ENCODE measurements around the gene NBAS. TPM values are rescaled to one million over a fixed set of nuclear protein-coding genes. Genes with fewer than 3 reads are reported as not detected.

NBAS gene
- polyA plus RNA-seq, 1 of the 3 experiments (the other 2 are of a cell fraction): 12.0 TPM

DNA sequence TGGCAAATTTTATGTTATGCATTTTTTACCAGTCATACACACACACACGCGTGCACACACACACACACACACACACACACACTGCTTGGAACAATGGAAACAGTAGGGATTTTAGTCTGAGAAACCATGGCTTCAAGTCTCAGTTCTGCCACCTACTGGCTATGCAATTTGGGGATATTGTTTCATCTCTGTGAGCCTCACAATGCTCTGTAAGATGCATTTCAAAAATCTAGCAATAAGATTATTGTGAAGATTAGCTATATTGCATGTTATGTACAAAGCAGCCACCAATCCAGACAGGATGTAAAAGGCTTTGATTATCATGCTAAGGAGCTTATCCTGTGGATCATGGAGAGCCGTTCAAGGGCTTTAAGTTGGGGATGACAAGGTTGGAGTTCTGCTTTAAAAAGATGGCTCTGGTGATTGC lies 401.4 kb downstream of the NBAS start (continued):
- no peak for TF ChIP-seq PBX3 (IDR thresholded peaks at IDR 0.05)
- TF ChIP-seq, protein P1, sequence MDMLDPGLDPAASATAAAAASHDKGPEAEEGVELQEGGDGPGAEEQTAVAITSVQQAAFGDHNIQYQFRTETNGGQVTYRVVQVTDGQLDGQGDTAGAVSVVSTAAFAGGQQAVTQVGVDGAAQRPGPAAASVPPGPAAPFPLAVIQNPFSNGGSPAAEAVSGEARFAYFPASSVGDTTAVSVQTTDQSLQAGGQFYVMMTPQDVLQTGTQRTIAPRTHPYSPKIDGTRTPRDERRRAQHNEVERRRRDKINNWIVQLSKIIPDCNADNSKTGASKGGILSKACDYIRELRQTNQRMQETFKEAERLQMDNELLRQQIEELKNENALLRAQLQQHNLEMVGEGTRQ (IDR thresholded peaks at IDR 0.05; ENCODE audit: borderline replicate concordance, low read depth, low read length): no peak
- no peak for TF ChIP-seq JUND (IDR thresholded peaks at IDR 0.05)
- peak; percentile 70 for TF ChIP-seq CTCF (IDR thresholded peaks at IDR 0.05)
- TF ChIP-seq USF1 (IDR thresholded peaks at IDR 0.05; ENCODE audit: borderline replicate concordance, low read depth): no peak
- TF ChIP-seq NFIC (IDR thresholded peaks at IDR 0.05; ENCODE audit: borderline replicate concordance): no peak

- H3K27ac ChIP-seq (ENCODE audit: low read depth in 2 of 2, low read length in 1 of 2): no peak overlapping the region
- H3K9me2 ChIP-seq: no peaks in the 10 kb centered on the region
- CTCF ChIA-PET: interaction anchor here (1.0 to 3.5 kb wide), 8 partner anchors 14 to 524 kb away, joined by 3 to 18 read pairs (median 4); no protein-coding TSS in a partner anchor
- DNase-seq: no peak
- H3K9me3 ChIP-seq: no peaks in the 10 kb centered on the region
- TF ChIP-seq POLR2AphosphoS5 (IDR thresholded peaks at IDR 0.05; ENCODE audit: low read depth, low read length): no peak
- TF ChIP-seq MAX (IDR thresholded peaks at IDR 0.05; ENCODE audit: low read depth): no peak
- H3K9ac ChIP-seq: no peak overlapping the region
- no peaks in the 10 kb centered on the region for H3F3A ChIP-seq (replicated peaks; ENCODE audit: insufficient read depth)
- H2AFZ ChIP-seq (ENCODE audit: low read depth): no peak overlapping the region
- H3K4me2 ChIP-seq: no peak overlapping the region
- H4K20me1 ChIP-seq (ENCODE audit: insufficient read depth): no peaks in the 10 kb centered on the region
- 60% methylated on average over 5 of the region's 5 CpGs for WGBS (ENCODE audit: low lambda C conversion rate)
- no peaks in the 10 kb centered on the region; a peak in 1 of 4 replicates for H3K4me1 ChIP-seq (ENCODE audit: control insufficient read depth in 1 of 2, insufficient read depth in 2 of 2, low read depth in 1 of 2, low read length in 1 of 2)
- POLR2A ChIA-PET: no interaction called here
- H3K36me3 ChIP-seq (replicated peaks in 1 of 2; ENCODE audit: control insufficient read depth in 1 of 2, insufficient read depth in 2 of 2, low read length in 1 of 2): no peaks in the 10 kb centered on the region
- no peak overlapping the region for H3K4me3 ChIP-seq (ENCODE audit: low read depth in 2 of 2, low read length in 1 of 2)
- H3K79me2 ChIP-seq (ENCODE audit: insufficient read depth): no peaks in the 10 kb centered on the region
- H3K27me3 ChIP-seq (ENCODE audit: insufficient read depth): no peaks in the 10 kb centered on the region
Measured at GRCh38 chr2:15159206-15159605, 401.9 kb downstream of the NBAS start.

- Histone ChIP-seq H3K4me2 (no peak overlapping the region), H3K4me1 (ENCODE audit: control insufficient read depth in 1 of 2, insufficient read depth in 2 of 2, low read depth in 1 of 2, low read length in 1 of 2) (no peaks in the 10 kb centered on the region; a peak in 1 of 4 replicates), H3K27me3 (ENCODE audit: insufficient read depth) (no peaks in the 10 kb centered on the region), H3K9ac (no peak overlapping the region), H3F3A (replicated peaks; ENCODE audit: insufficient read depth) (no peaks in the 10 kb centered on the region), H3K9me2 (no peaks in the 10 kb centered on the region), H3K4me3 (ENCODE audit: low read depth in 2 of 2, low read length in 1 of 2) (no peak overlapping the region), H3K36me3 (replicated peaks in 1 of 2; ENCODE audit: control insufficient read depth in 1 of 2, insufficient read depth in 2 of 2, low read length in 1 of 2) (no peaks in the 10 kb centered on the region), H4K20me1 (ENCODE audit: insufficient read depth) (no peaks in the 10 kb centered on the region), H3K27ac (ENCODE audit: low read depth in 2 of 2, low read length in 1 of 2) (no peak overlapping the region), H3K79me2 (ENCODE audit: insufficient read depth) (no peaks in the 10 kb centered on the region), H2AFZ (ENCODE audit: low read depth) (no peak overlapping the region), H3K9me3 (no peaks in the 10 kb centered on the region)
- WGBS (ENCODE audit: low lambda C conversion rate): 60% methylated on average over 5 of the region's 5 CpGs
- ChIA-PET POLR2A (no interaction called here), CTCF (interaction anchor here (3.5 kb wide), 1 partner anchor 14 kb away, joined by 18 read pairs; no protein-coding TSS in a partner anchor)
- no peak for DNase-seq
- TF ChIP-seq GABPA (IDR thresholded peaks at IDR 0.05; ENCODE audit: low read depth) (no peak), RFX5 (IDR thresholded peaks at IDR 0.05; ENCODE audit: low read length) (no peak), NFIC (IDR thresholded peaks at IDR 0.05; ENCODE audit: borderline replicate concordance) (no peak), POLR2AphosphoS5 (IDR thresholded peaks at IDR 0.05; ENCODE audit: low read depth, low read length) (no peak), FOXM1 (IDR thresholded peaks at IDR 0.05; ENCODE audit: low read depth) (no peak), NRF1 (IDR thresholded peaks at IDR 0.05; ENCODE audit: low read depth, low read length) (no peak), USF1 (IDR thresholded peaks at IDR 0.05; ENCODE audit: borderline replicate concordance, low read depth) (no peak), PBX3 (IDR thresholded peaks at IDR 0.05) (no peak)
- TF ChIP-seq, protein P2, sequence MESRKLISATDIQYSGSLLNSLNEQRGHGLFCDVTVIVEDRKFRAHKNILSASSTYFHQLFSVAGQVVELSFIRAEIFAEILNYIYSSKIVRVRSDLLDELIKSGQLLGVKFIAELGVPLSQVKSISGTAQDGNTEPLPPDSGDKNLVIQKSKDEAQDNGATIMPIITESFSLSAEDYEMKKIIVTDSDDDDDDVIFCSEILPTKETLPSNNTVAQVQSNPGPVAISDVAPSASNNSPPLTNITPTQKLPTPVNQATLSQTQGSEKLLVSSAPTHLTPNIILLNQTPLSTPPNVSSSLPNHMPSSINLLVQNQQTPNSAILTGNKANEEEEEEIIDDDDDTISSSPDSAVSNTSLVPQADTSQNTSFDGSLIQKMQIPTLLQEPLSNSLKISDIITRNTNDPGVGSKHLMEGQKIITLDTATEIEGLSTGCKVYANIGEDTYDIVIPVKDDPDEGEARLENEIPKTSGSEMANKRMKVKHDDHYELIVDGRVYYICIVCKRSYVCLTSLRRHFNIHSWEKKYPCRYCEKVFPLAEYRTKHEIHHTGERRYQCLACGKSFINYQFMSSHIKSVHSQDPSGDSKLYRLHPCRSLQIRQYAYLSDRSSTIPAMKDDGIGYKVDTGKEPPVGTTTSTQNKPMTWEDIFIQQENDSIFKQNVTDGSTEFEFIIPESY (IDR thresholded peaks at IDR 0.05; ENCODE audit: borderline replicate concordance, low read depth): no peak
- TF ChIP-seq, protein P3, sequence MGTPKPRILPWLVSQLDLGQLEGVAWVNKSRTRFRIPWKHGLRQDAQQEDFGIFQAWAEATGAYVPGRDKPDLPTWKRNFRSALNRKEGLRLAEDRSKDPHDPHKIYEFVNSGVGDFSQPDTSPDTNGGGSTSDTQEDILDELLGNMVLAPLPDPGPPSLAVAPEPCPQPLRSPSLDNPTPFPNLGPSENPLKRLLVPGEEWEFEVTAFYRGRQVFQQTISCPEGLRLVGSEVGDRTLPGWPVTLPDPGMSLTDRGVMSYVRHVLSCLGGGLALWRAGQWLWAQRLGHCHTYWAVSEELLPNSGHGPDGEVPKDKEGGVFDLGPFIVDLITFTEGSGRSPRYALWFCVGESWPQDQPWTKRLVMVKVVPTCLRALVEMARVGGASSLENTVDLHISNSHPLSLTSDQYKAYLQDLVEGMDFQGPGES (IDR thresholded peaks at IDR 0.05; ENCODE audit: low read depth, low read length): no peak
Measured at GRCh38 chr2:15158532-15158931, 402.6 kb downstream of the NBAS start.

Measured in SK-N-SH (cell line).